Left colon (tissue), 2 donors: ENCODE data around the gene FOXC2. TPM values are rescaled to one million over a fixed set of nuclear protein-coding genes. Genes with fewer than 3 reads are reported as not detected.

Experiments used
- ATAC-seq: fragments of 200-7000 bp; cut with Tn5 transposase; one replicate; pipeline ENCODE4 v1.9.1; 2020; ENCODE audit warnings: mild to moderate bottlenecking, moderate library complexity
- DNase-seq, 2 donors: peaks; one replicate each; pipeline ENCODE4 v3.0.0-alpha.2; 2020
- intact Hi-C, 2 donors: fragments of 100-400 bp; cut with DNase I in 1 of 2; cut with micrococcal nuclease in 1 of 2; formaldehyde crosslinking; loops; one replicate each; pipeline versions ENCODE4 v1.11.2 to v1.14.0; 2022; cut with DNase I, micrococcal nuclease
- total RNA-seq, 2 donors: library from RNA; stranded (reverse); fragmentation: NEBNext Ultra II Directional; extraction: Animal tissue kit (Norgen Biotek cat#: 25700); gene quantifications; one replicate each; pipeline ENCODE4 v1.2.1, GENCODE V29; 2021
- donor health status: DM: no; HTN: no; CAD: no.
- donor health status: DM: yes; HTN: yes; CAD: no.

FOXC2 gene
- total RNA-seq, 2 donors from 2014 or later = 0.34 TPM

GRCh38 chr16:86568677-86569623 lies 2.3 kb downstream of the FOXC2 start:
- no peak for ATAC-seq

GRCh38 chr16:86569701-86570447 lies 3.2 kb downstream of the FOXC2 start:
- ATAC-seq (no peak), DNase-seq (no peak)
- intact Hi-C loops = loop anchor here (10.0 kb wide), 2 partner anchors 185 to 705 kb away; no protein-coding TSS in a partner anchor

More at GRCh38 chr16:86568677-86569623, 2.3 kb downstream of the FOXC2 start:
- DNase-seq = no peak
- intact Hi-C loops = no loop called here

GRCh38 chr16:86570558-86571529 lies 4.2 kb downstream of the FOXC2 start:
- no peak for ATAC-seq
- intact Hi-C loops = loop anchor here (10.0 kb wide), 2 partner anchors 184 to 704 kb away; no protein-coding TSS in a partner anchor
- DNase-seq = no peak

GRCh38 chr16:86571530-86571915 lies 4.9 kb downstream of the FOXC2 start:
- DNase-seq (no peak), ATAC-seq (no peak)
- intact Hi-C loops = loop anchor here (10.0 kb wide), 2 partner anchors 183 to 703 kb away; no protein-coding TSS in a partner anchor

GRCh38 chr16:86572041-86572521 lies 5.5 kb downstream of the FOXC2 start:
- intact Hi-C loops = loop anchor here (10.0 kb wide), 2 partner anchors 183 to 703 kb away; no protein-coding TSS in a partner anchor
- ATAC-seq (no peak), DNase-seq (no peak)

- ATAC-seq (no peak), DNase-seq (no peak)
- intact Hi-C loops = loop anchor here (10.0 kb wide), 2 partner anchors 182 to 702 kb away; no protein-coding TSS in a partner anchor
These were observed 6.0 kb downstream of the FOXC2 start for GRCh38 chr16:86572606-86573005.

- DNase-seq (no peak), ATAC-seq (no peak)
- intact Hi-C loops = loop anchor here (10.0 kb wide), 2 partner anchors 182 to 702 kb away; no protein-coding TSS in a partner anchor
These were observed 6.6 kb downstream of the FOXC2 start for GRCh38 chr16:86573215-86573614.

- intact Hi-C loops = loop anchor here (10.0 kb wide), 2 partner anchors 181 to 701 kb away; no protein-coding TSS in a partner anchor
- DNase-seq (no peak), ATAC-seq (no peak)
These were observed 7.2 kb downstream of the FOXC2 start for GRCh38 chr16:86573646-86574508.

GRCh38 chr16:86574646-86575045 lies 8.0 kb downstream of the FOXC2 start:
- intact Hi-C loops = loop anchor here (10.0 kb wide), 2 partner anchors 180 to 700 kb away; no protein-coding TSS in a partner anchor
- DNase-seq (no peak), ATAC-seq (peak; percentile 63)

GRCh38 chr16:86575095-86575685 lies 8.6 kb downstream of the FOXC2 start:
- intact Hi-C loops = loop anchor here (10.0 kb wide), 2 partner anchors 180 to 700 kb away; no protein-coding TSS in a partner anchor
- DNase-seq = no peak
- peak; percentile 7 for ATAC-seq

- DNase-seq (peak; percentile 47 to 76), ATAC-seq (peak; percentile 84)
- intact Hi-C loops = loop anchor here (10.0 kb wide), 2 partner anchors 179 to 699 kb away; no protein-coding TSS in a partner anchor
These were observed 9.3 kb downstream of the FOXC2 start for GRCh38 chr16:86575754-86576557.

- ATAC-seq = no peak
- DNase-seq = no peak
- intact Hi-C loops = loop anchor here (10.0 kb wide), 2 partner anchors 178 to 698 kb away; no protein-coding TSS in a partner anchor
These were observed 10.1 kb downstream of the FOXC2 start for GRCh38 chr16:86576591-86577313.

GRCh38 chr16:86577314-86577971 lies 10.8 kb downstream of the FOXC2 start:
- intact Hi-C loops = loop anchor here (10.0 kb wide), 2 partner anchors 177 to 697 kb away; no protein-coding TSS in a partner anchor

GRCh38 chr16:86578061-86578599 lies 11.5 kb downstream of the FOXC2 start, which contains the start of gene FOXL1:
Gene FOXL1 (plus strand): TSS chr16:86578549. CDS start chr16:86578724, 175 bp downstream.
- DNase-seq = no peak
- intact Hi-C loops = loop anchor here (10.0 kb wide), 2 partner anchors 177 to 697 kb away; no protein-coding TSS in a partner anchor
- ATAC-seq = no peak

More at GRCh38 chr16:86577314-86577971, 10.8 kb downstream of the FOXC2 start:
- no peak for DNase-seq
- no peak for ATAC-seq
